Heart right ventricle (tissue), 16 donors: ENCODE measurements around the gene ALX4. TPM values are rescaled to one million over a fixed set of nuclear protein-coding genes. Genes with fewer than 3 reads are reported as not detected.

ENCODE experiments used
- ATAC-seq, 8 donors: fragments of 200-7000 bp; cut with Tn5 transposase; one replicate each; pipeline ENCODE4 v1.9.1; 2020; ENCODE audit warnings: mild to moderate bottlenecking in 8 of 8, moderate library complexity in 8 of 8, moderate number of reproducible peaks in 1 of 8
- DNase-seq, 2 donors: peaks; one replicate each; pipeline ENCODE4 v3.0.0-alpha.2; 2020
- H3K27ac ChIP-seq, 10 donors: fragments of 200-600 bp; sonication (generic) in 2 of 10; one replicate each; pipeline versions ENCODE4 v1.5.0 to v1.8.0; 2020 to 2022; ENCODE audit warnings: mild to moderate bottlenecking in 3 of 10
- H3K27me3 ChIP-seq, 7 donors: fragments of 200-600 bp; one replicate each; pipeline ENCODE4 v1.8.0; 2021 to 2022; ENCODE audit warnings: mild to moderate bottlenecking in 2 of 7
- H3K36me3 ChIP-seq, 9 donors: fragments of 200-600 bp; sonication (generic) in 1 of 9; one replicate each; pipeline versions ENCODE4 v1.5.0 to v1.8.0; 2020 to 2022; ENCODE audit warnings: mild to moderate bottlenecking in 2 of 9
- H3K4me1 ChIP-seq, 9 donors: fragments of 200-600 bp; sonication (generic) in 1 of 9; one replicate each; pipeline versions ENCODE4 v1.5.0 to v1.8.0; 2020 to 2022; ENCODE audit warnings: mild to moderate bottlenecking in 4 of 9
- H3K4me3 ChIP-seq, 10 donors: fragments of 200-600 bp; sonication (generic) in 2 of 10; one replicate each; pipeline versions ENCODE4 v1.5.0 to v1.8.0; 2020 to 2022; ENCODE audit warnings: mild to moderate bottlenecking in 7 of 10, moderate library complexity in 2 of 10
- H3K9me3 ChIP-seq, 11 donors: fragments of 200-600 bp in 10 of 11; sonication (generic) in 2 of 11; one replicate each; pipeline versions ENCODE4 v1.5.0 to v1.8.0; 2013 to 2022; ENCODE audit warnings: mild to moderate bottlenecking in 2 of 11, control low read depth in 1 of 11, moderate library complexity in 1 of 11
- CTCF ChIP-seq, 9 donors: fragments of 200-600 bp; sonication (generic) in 2 of 9; IDR thresholded peaks; one replicate each; pipeline versions ENCODE4 v1.5.0 to v1.8.0; 2021 to 2022; ENCODE audit warnings: antibody characterized with exemption in 9 of 9, mild to moderate bottlenecking in 5 of 9, moderate library complexity in 1 of 9
- WGBS, 2 donors: extraction: QIAGEN DNeasy Blood & Tissue Kit; methylation state at CpG; one replicate each; pipeline ENCODE4 v1.1.7; 2013; ENCODE audit warnings: inconsistent platforms in 1 of 2; 5-methylcytosine and 5-hydroxymethylcytosine counted together
- intact Hi-C, 10 donors: fragments of 100-400 bp; cut with DNase I; formaldehyde crosslinking; loops; one replicate each; pipeline versions ENCODE4 v1.11.1 to v1.14.2; 2022
- polyA plus RNA-seq, 2 donors: library from polyadenylated mRNA; stranded (reverse); fragments of 200-250 nt; gene quantifications; one replicate each; pipeline ENCODE4 v1.2.3, GENCODE V29; 2013
- total RNA-seq, 10 donors: library from RNA; stranded (reverse); fragmentation: NEBNext Ultra II Directional in 3 of 10; extraction: Animal tissue kit (Norgen Biotek cat#: 25700) in 3 of 10; gene quantifications; one replicate each; pipeline versions ENCODE4 v1.2.1 to v1.2.4, GENCODE V29; 2021 to 2023
- donor health status: Arrhythmogenic right ventricular cardiomyopathy.
- donor health status: ischemic (EF 13 %, LVEDD 7.1; RV severe dilation, severe dysfunction).
- donor health status: healthy with polysubstance abuse.
- donor health status: DM: no; HTN: yes; CAD: no.
- donor health status: DM: no; HTN: no; CAD: no.
- donor health status: ischemic (EF 25% LVEDD 6.9; RV normal size, moderate dysfunction).
- donor health status: ischemic (EF 25% LVEDD 5.7; RV mildly dilated, moderate dysfunction).
- donor health status: healthy.
- donor health status: DM: yes; HTN: yes; CAD: no.
- donor health status: Ischemic cardiomyopathy.
- donor health status: ischemic (EF 35%, LVEDD 5.7; RV mildly dilated, moderate dysfunction).
- donor health status: nonischemic (EF 11% LVEDD 7.7; RV severe dilation, severe dysfunction).
- donor health status: DM: yes; HTN: yes; CAD: no.
- donor health status: PGD.
- donor health status: ischemic (EF 29% LVEDD 5.4; RV normal size, mild dysfunction).
- donor health status: nonischemic (EF 23%, LVEDD 6.1; RV moderate dilation, normal function).

The ALX4 gene
- total and polyA plus RNA-seq, 12 donors, result 0.01 to 0.07 (median 0.06) TPM; not detected in 5

DNA sequence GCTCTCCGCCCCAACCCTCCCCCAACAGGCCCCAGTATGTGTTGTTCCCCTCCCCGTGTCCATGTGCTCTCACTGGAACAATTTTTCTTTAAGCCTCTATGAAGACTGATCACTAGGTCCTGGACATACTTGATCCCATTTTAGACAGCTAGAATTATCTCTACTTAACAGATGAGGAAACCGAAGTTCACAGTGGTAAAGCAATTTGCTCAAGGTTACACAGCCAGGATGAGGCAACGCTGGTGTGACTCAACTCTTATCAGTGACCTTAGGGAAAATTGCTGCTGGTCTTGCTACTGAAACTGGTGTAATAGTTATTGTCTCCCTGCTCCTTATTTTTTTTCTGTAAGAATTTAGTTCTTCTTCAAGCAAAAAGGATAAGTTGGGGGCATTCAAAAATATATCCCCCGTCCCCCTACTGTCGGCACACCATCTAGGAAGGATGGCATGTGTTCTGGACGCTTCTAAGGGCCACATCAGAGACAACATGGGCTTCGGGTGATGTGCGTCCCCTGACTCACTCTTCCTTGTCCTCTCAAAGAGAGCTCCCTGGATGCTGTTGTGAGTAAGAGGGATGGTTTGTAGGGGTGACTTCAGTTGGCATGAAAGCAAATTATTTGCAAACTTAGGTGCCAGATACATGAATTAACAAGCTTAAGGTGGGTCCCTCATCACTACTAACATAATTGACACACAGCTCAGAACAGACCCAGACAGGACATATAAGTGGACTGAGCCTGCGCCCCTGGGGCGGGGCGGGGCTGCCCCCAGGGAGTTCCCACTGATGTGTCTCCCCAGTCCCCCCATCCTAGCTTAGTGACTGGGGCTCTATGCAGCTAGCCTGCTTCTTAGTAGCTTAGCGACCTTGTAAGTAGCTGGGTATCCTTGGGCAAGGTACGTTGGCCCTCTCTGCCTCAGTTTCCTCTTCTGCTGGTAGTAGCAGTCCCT, 23.6 kb upstream of the ALX4 start:
- H3K4me3 ChIP-seq, result no peak overlapping the region
- DNase-seq, result no peak
- WGBS, 2 donors, result 76 to 80% methylated on average over 14 of the region's 14 CpGs
- H3K9me3 ChIP-seq, result no peaks in the 10 kb centered on the region
- no peak for TF ChIP-seq CTCF (IDR thresholded peaks at IDR 0.05)
- no peaks in the 10 kb centered on the region for H3K36me3 ChIP-seq
- intact Hi-C loops, result no loop called here
- ATAC-seq, result peak in 1 of 8 donors; percentile 51
- H3K27ac ChIP-seq, result no peak overlapping the region
- H3K4me1 ChIP-seq, result peaks cover 0 to 7% (median 0%) of the 10 kb centered on the region in 9 donors
- peaks cover 0 to 83% (median 71%) of the 10 kb centered on the region in 7 donors for H3K27me3 ChIP-seq

DNA sequence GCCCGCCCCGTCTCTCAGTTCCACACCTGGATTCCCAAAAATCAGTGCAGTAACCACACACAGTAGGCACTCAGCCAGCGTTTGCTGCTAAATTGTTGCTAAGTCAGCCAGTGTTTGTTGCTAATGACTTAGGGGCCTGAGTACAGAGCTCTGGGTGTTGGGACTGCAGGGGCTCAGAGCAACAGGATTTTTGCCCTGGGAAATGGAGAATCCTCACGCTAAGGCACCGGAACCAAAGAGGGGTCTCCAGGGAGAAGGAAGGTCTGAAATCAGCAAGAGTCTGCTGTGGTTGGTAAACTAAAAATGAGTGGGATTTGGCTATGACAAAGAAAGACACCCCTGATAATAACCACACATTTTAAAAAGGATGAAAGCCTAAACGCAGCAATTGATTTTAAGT, 22.7 kb upstream of the ALX4 start:
- Histone ChIP-seq H3K27me3 (peaks cover 0 to 83% (median 72%) of the 10 kb centered on the region in 7 donors), H3K36me3 (no peaks in the 10 kb centered on the region), H3K9me3 (no peaks in the 10 kb centered on the region), H3K4me3 (no peak overlapping the region), H3K27ac (no peak overlapping the region), H3K4me1 (peaks cover 0 to 7% (median 0%) of the 10 kb centered on the region in 9 donors)
- no peak for TF ChIP-seq CTCF (IDR thresholded peaks at IDR 0.05)
- WGBS, 2 donors, result 68 to 77% methylated on average over 6 of the region's 6 CpGs
- intact Hi-C loops, result no loop called here
- no peak for DNase-seq
- ATAC-seq, result no peak

GRCh38 chr11:44329472-44330230, 19.7 kb upstream of the ALX4 start:
- H3K4me1 ChIP-seq, result peaks cover 0 to 7% (median 0%) of the 10 kb centered on the region in 9 donors
- WGBS, 2 donors, result 85 to 86% methylated on average over 8 of the region's 8 CpGs
- H3K36me3 ChIP-seq, result no peaks in the 10 kb centered on the region
- no peaks in the 10 kb centered on the region for H3K9me3 ChIP-seq
- H3K4me3 ChIP-seq, result no peak overlapping the region
- intact Hi-C loops, result no loop called here
- H3K27ac ChIP-seq, result no peak overlapping the region
- H3K27me3 ChIP-seq, result peaks cover 0 to 83% (median 69%) of the 10 kb centered on the region in 7 donors
- no peak for DNase-seq
- ATAC-seq, result no peak
- no peak for TF ChIP-seq CTCF (IDR thresholded peaks at IDR 0.05)

GRCh38 chr11:44328138-44328660, 18.3 kb upstream of the ALX4 start:
- no peak for DNase-seq

More at GRCh38 chr11:44328138-44328660, 18.3 kb upstream of the ALX4 start:
- Histone ChIP-seq H3K9me3 (no peaks in the 10 kb centered on the region), H3K27ac (no peak overlapping the region), H3K4me3 (no peak overlapping the region), H3K36me3 (no peaks in the 10 kb centered on the region), H3K27me3 (peaks cover 0 to 87% (median 73%) of the 10 kb centered on the region in 7 donors), H3K4me1 (peaks cover 0 to 9% (median 0%) of the 10 kb centered on the region in 9 donors)
- intact Hi-C loops, result no loop called here
- ATAC-seq, result no peak
- 55 to 63% methylated on average over 11 of the region's 11 CpGs for WGBS, 2 donors
- no peak for TF ChIP-seq CTCF (IDR thresholded peaks at IDR 0.05)
